GM19193 (cell line): ENCODE data around the gene QDPR.

Experiments used
- POLR2A ChIP-seq: IDR thresholded peaks from 4 replicates; pipeline ENCODE4 v1.6.1; 2011; ENCODE audit not compliant: insufficient read depth, insufficient read length; ENCODE audit errors: extremely low read depth

QDPR gene

GRCh38 chr4:17535242-17535641 lies 23.4 kb upstream of the QDPR start:
- no peak for TF ChIP-seq POLR2A

GRCh38 chr4:17534705-17535104 lies 22.8 kb upstream of the QDPR start:
- no peak for TF ChIP-seq POLR2A

- no peak for TF ChIP-seq POLR2A
These were observed 19.8 kb upstream of the QDPR start for GRCh38 chr4:17531538-17532285.

GRCh38 chr4:17528551-17529165 lies 16.8 kb upstream of the QDPR start:
- no peak for TF ChIP-seq POLR2A

- TF ChIP-seq POLR2A, result no peak
These were observed 15.0 kb upstream of the QDPR start for GRCh38 chr4:17526695-17527477.

GRCh38 chr4:17523662-17524061 lies 11.8 kb upstream of the QDPR start:
- no peak for TF ChIP-seq POLR2A

- no peak for TF ChIP-seq POLR2A
These were observed 9.7 kb upstream of the QDPR start for GRCh38 chr4:17521595-17521994.

GRCh38 chr4:17517664-17518063 lies 5.8 kb upstream of the QDPR start:
- no peak for TF ChIP-seq POLR2A

- no peak for TF ChIP-seq POLR2A
These were observed 5.1 kb upstream of the QDPR start for GRCh38 chr4:17516980-17517379.

GRCh38 chr4:17515445-17516407 lies 3.8 kb upstream of the QDPR start:
- no peak for TF ChIP-seq POLR2A

GRCh38 chr4:17514865-17515264 lies 3.0 kb upstream of the QDPR start, which contains the start of gene CLRN2:
CLRN2 (plus strand) TSS chr4:17515165; CDS start chr4:17515267, 102 bp downstream.
- TF ChIP-seq POLR2A, result no peak

- TF ChIP-seq POLR2A, result no peak
These were observed 1.2 kb upstream of the QDPR start for GRCh38 chr4:17512973-17513665.

- no peak for TF ChIP-seq POLR2A
These were observed 361 bp downstream of the QDPR start for GRCh38 chr4:17511509-17511949.

GRCh38 chr4:17511051-17511450 lies 839 bp downstream of the QDPR start:
- no peak for TF ChIP-seq POLR2A

- TF ChIP-seq POLR2A, result no peak
These were observed 1.3 kb downstream of the QDPR start for GRCh38 chr4:17510582-17510981.

GRCh38 chr4:17504081-17504480 lies 7.8 kb downstream of the QDPR start:
- no peak for TF ChIP-seq POLR2A
